Stomach smooth muscle (tissue), 2 donors: ENCODE results near the gene SSH3.

ENCODE experiments used
- H3K27ac ChIP-seq: one replicate; pipeline ENCODE4 v1.7.0; 2013; ENCODE audit warnings: mild to moderate bottlenecking, low read length, inconsistent platforms
- H3K27me3 ChIP-seq, 2 donors: one replicate each; pipeline ENCODE4 v1.7.0; 2013; ENCODE audit warnings: low read length in 2 of 2; ENCODE audit not compliant: insufficient read depth in 2 of 2, control insufficient read depth in 1 of 2
- H3K36me3 ChIP-seq, 2 donors: one replicate each; pipeline ENCODE4 v1.7.0; 2013; ENCODE audit warnings: low read length in 2 of 2; ENCODE audit not compliant: control insufficient read depth in 2 of 2, insufficient read depth in 2 of 2
- H3K4me1 ChIP-seq: one replicate; pipeline ENCODE4 v1.7.0; 2013; ENCODE audit warnings: low read length; ENCODE audit not compliant: control insufficient read depth, insufficient read depth
- H3K4me3 ChIP-seq, 2 donors: one replicate each; pipeline ENCODE4 v1.7.0; 2013; ENCODE audit warnings: low read length in 2 of 2
- H3K9ac ChIP-seq, 2 donors: one replicate each; pipeline ENCODE4 v1.7.0; 2013; ENCODE audit warnings: low read length in 2 of 2, mild to moderate bottlenecking in 1 of 2
- H3K9me3 ChIP-seq, 2 donors: one replicate each; pipeline ENCODE4 v1.7.0; 2013; ENCODE audit warnings: low read length in 2 of 2; ENCODE audit not compliant: control insufficient read depth in 2 of 2
- donor health status: healthy.
- donor health status: Pancreatic carcinoma.

SSH3 gene

DNA sequence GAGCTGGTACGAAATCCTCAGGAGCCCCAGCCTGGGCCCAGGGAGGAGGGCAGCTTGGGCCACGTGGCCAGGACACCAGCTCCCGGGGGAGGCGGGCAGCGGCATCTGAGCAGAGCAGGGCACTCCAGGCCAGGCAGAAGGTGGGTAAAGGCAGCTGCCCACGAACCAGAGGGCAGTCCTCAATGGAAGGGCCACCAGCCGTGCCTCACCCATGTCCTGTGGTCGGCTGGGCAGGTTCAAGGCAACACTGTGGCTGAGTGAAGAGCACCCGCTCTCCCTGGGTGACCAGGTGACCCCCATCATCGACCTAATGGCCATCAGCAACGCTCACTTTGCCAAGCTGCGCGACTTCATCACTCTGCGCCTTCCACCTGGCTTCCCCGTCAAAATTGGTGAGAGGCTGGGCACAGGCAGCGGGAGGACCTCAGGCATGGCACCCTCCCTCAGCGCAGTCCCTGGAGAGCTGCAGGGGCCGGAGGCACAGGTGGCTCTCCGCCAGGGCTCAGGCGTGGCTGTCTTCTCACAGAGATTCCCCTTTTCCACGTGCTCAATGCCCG is 2.5 kb upstream of the SSH3 start:
- H3K9ac ChIP-seq: no peak overlapping the region
- no peaks in the 10 kb centered on the region for H3K27me3 ChIP-seq
- no peak overlapping the region for H3K27ac ChIP-seq
- peaks cover 0 to 5% of the 10 kb centered on the region in 2 donors for H3K9me3 ChIP-seq
- peaks cover 23 to 25% of the 10 kb centered on the region in 2 donors for H3K36me3 ChIP-seq
- H3K4me1 ChIP-seq: peaks cover 30% of the 10 kb centered on the region
- H3K4me3 ChIP-seq: no peak overlapping the region

DNA sequence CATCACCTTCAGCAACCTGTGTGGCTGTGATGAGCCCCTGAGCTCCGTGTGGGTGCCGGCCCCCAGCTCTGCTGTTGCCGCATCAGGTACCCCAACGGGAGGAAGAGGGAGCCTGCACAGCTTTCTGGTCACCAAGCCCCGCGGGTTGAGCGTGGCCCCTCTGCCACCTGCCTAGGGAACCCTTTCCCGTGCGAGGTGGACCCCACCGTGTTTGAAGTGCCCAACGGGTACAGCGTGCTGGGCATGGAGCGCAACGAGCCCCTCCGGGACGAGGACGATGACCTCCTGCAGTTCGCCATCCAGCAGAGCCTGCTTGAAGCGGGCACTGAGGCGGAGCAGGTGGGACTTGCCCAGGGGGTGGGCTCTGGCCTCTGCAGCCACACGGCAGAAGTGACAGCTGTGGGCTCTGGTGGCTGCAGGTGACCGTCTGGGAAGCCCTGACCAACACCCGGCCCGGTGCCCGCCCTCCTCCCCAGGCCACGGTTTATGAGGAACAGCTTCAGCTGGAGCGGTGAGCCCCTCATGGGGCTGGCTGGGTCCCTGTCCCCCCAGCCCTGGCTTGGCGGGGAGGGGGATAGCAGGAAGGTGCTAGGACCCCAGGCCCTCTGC is 1.9 kb upstream of the SSH3 start:
- H3K36me3 ChIP-seq: peaks cover 23% of the 10 kb centered on the region in 2 donors
- H3K27ac ChIP-seq: no peak overlapping the region
- H3K4me1 ChIP-seq: peaks cover 30% of the 10 kb centered on the region
- no peaks in the 10 kb centered on the region for H3K27me3 ChIP-seq
- H3K9me3 ChIP-seq: no peaks in the 10 kb centered on the region
- no peak overlapping the region for H3K4me3 ChIP-seq
- no peak overlapping the region for H3K9ac ChIP-seq

- Histone ChIP-seq H3K9me3 (no peaks in the 10 kb centered on the region), H3K4me3 (no peak overlapping the region), H3K4me1 (peaks cover 30% of the 10 kb centered on the region), H3K27me3 (no peaks in the 10 kb centered on the region), H3K9ac (no peak overlapping the region), H3K27ac (no peak overlapping the region), H3K36me3 (peaks cover 23% of the 10 kb centered on the region in 2 donors)
Measured at GRCh38 chr11:67301951-67302516, 1.3 kb upstream of the SSH3 start.

DNA sequence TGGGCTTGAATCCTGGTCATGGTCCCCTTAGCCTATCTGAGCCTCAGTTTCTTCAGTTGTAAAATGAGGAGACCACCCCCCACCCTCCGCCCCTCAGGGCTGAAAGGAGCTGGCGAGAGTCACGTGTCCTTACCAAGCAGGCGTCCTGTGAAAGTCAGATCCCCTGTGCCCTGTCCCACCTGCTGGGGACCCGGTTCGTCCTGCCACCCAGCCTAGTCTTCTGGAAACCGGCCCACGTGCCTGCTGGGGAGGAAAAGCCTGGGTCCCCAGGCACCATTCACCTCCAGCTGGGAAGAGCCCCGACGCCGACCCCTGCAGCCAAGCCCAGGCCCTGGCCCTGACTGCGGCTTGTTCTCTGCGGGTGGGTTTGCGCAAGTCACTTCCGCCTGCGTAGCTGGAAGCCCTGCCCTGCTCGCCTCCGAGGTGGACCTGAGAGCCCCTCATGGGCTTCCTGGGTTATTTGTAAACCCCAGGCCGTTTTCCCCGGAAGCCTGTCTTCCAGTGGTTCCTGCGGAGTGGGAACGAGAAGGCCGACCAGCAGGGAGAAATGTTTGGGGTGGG is 679 bp upstream of the SSH3 start:
- Histone ChIP-seq H3K27ac (no peak overlapping the region), H3K36me3 (peaks cover 23% of the 10 kb centered on the region in 2 donors), H3K9me3 (no peaks in the 10 kb centered on the region), H3K9ac (peak overlapping the region; percentile 36 to 68), H3K27me3 (no peaks in the 10 kb centered on the region), H3K4me3 (peak overlapping the region; percentile 82 to 89), H3K4me1 (peaks cover 30% of the 10 kb centered on the region)

DNA sequence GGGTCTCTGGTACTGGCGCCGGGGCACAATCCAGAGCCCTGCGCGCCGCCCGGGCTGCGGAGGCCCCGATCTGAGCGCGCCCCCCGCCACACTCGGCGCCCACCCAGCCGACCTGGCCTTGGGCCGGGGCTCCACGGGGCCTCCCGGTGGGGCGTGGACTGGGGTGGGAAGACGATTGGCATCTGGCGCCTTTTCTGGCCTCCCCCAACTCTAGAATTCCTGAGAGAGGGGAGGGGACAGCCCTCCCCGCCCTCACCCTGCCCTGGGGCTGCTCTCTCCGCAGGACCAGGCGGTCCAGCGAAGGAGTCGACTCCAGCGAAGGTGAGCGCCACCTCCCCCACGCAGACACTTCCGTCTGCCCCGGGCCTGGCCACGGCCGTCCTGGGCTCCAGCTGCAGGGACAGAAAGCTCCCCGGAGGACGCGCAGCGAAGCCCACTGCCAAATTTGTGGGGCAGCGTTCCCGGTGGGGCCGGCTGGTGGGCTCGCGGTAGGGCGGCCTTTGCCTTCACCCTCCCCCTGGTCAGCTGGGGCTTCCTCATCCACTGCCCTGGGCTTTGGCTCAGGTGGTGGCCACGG is 593 bp downstream of the SSH3 start:
- H3K27ac ChIP-seq: no peak overlapping the region
- H3K27me3 ChIP-seq: no peaks in the 10 kb centered on the region
- H3K4me1 ChIP-seq: peaks cover 30% of the 10 kb centered on the region
- H3K36me3 ChIP-seq: peaks cover 15 to 22% of the 10 kb centered on the region in 2 donors
- peak overlapping the region; percentile 68 to 73 for H3K9ac ChIP-seq
- H3K9me3 ChIP-seq: no peaks in the 10 kb centered on the region
- peak overlapping the region; percentile 82 to 89 for H3K4me3 ChIP-seq

- Histone ChIP-seq H3K4me1 (peaks cover 30% of the 10 kb centered on the region), H3K9me3 (no peaks in the 10 kb centered on the region), H3K27me3 (no peaks in the 10 kb centered on the region), H3K27ac (no peak overlapping the region), H3K4me3 (peak overlapping the region; percentile 82 to 89), H3K9ac (peak overlapping the region; percentile 5 to 68), H3K36me3 (peaks cover 9 to 23% of the 10 kb centered on the region in 2 donors)
Measured at GRCh38 chr11:67304511-67305113, 1.3 kb downstream of the SSH3 start.

DNA sequence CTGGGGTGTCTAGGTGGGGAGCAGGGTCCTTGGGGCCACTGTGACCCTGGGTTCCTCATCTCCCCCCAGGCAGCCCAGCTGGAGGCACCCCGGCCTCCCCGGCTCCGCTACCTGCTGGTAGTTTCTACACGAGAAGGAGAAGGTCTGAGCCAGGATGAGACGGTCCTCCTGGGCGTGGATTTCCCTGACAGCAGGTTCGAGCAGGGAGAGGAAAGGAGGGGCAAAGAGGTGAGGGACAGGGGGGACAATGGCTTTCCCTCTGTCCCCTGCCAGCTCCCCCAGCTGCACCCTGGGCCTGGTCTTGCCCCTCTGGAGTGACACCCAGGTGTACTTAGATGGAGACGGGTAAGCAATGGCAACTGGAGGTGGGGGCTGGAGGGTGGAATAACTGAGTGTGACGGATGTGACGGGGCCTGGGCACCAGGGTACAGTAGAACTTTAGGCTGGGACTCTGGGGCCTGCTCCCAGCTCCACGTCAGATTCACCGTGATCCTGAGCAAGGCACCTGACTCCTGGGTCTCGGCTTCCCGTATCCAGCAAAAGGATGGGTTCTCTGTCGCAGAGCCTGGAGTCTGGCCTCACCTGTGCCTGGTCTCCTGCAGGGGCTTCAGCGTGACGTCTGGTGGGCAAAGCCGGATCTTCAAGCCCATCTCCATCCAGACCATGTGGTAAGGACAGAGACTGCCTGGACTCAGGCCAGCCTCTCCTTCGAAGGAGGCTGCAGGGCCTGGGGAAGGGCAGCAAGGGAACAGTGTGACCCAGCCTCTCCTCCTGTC is 3.6 kb downstream of the SSH3 start:
- Histone ChIP-seq H3K9me3 (no peaks in the 10 kb centered on the region), H3K27ac (no peak overlapping the region), H3K4me1 (peaks cover 28% of the 10 kb centered on the region), H3K4me3 (no peak overlapping the region), H3K36me3 (peaks cover 3 to 6% of the 10 kb centered on the region in 2 donors), H3K27me3 (no peaks in the 10 kb centered on the region), H3K9ac (no peak overlapping the region)

GRCh38 chr11:67307545-67308001 is 4.2 kb downstream of the SSH3 start:
- H3K4me3 ChIP-seq: no peak overlapping the region
- H3K9ac ChIP-seq: no peak overlapping the region
- H3K9me3 ChIP-seq: no peaks in the 10 kb centered on the region
- H3K27ac ChIP-seq: no peak overlapping the region
- H3K36me3 ChIP-seq: peaks cover 3 to 6% of the 10 kb centered on the region in 2 donors
- peaks cover 24% of the 10 kb centered on the region for H3K4me1 ChIP-seq
- no peaks in the 10 kb centered on the region for H3K27me3 ChIP-seq

- no peak overlapping the region for H3K9ac ChIP-seq
- H3K27me3 ChIP-seq: no peaks in the 10 kb centered on the region
- no peak overlapping the region for H3K4me3 ChIP-seq
- H3K9me3 ChIP-seq: no peaks in the 10 kb centered on the region
- H3K4me1 ChIP-seq: peaks cover 17% of the 10 kb centered on the region
- H3K27ac ChIP-seq: no peak overlapping the region
- peaks cover 3 to 6% of the 10 kb centered on the region in 2 donors for H3K36me3 ChIP-seq
Measured at GRCh38 chr11:67308031-67308866, 4.9 kb downstream of the SSH3 start.
